GM10266 (cell line): Measurements from ENCODE around the gene AGPAT3.

Experiments
- DNase-seq: peaks from one replicate; pipeline ENCODE4 v3.0.0; 2012; ENCODE audit errors: extremely low spot score
- CTCF ChIP-seq: IDR thresholded peaks from 2 replicates; pipeline ENCODE4 v1.5.1; 2012; ENCODE audit warnings: mild to moderate bottlenecking, low read depth; ENCODE audit not compliant: control insufficient read depth, insufficient read depth; ENCODE audit errors: missing control alignments

AGPAT3 gene

GRCh38 chr21:44012474-44013379 is 147.7 kb downstream of the AGPAT3 start:
- TF ChIP-seq CTCF = peak; percentile 73
- peak; percentile 95 for DNase-seq

GRCh38 chr21:44013380-44014088 is 148.5 kb downstream of the AGPAT3 start:
- peak; percentile 64 for DNase-seq

GRCh38 chr21:44017601-44018000 is 152.6 kb downstream of the AGPAT3 start:
- TF ChIP-seq CTCF = no peak
- DNase-seq = no peak

More at GRCh38 chr21:44013380-44014088, 148.5 kb downstream of the AGPAT3 start:
- TF ChIP-seq CTCF = peak; percentile 20

GRCh38 chr21:44018127-44018526 is 153.1 kb downstream of the AGPAT3 start:
- TF ChIP-seq CTCF = no peak

GRCh38 chr21:44018813-44019567 is 154.0 kb downstream of the AGPAT3 start:
- DNase-seq = no peak
- no peak for TF ChIP-seq CTCF

More at GRCh38 chr21:44018127-44018526, 153.1 kb downstream of the AGPAT3 start:
- DNase-seq = no peak

GRCh38 chr21:44019568-44019958 is 154.5 kb downstream of the AGPAT3 start:
- TF ChIP-seq CTCF = no peak
- DNase-seq = no peak
